HK-2 (cell line): ENCODE data around the gene CLCN4.

Experiments
- DNase-seq: peaks from one replicate; pipeline ENCODE4 v3.0.0-alpha.2; 2018; ENCODE audit not compliant: unreplicated experiment

CLCN4 gene

GRCh38 chrX:10130354-10130753 is 26.4 kb upstream of the CLCN4 start:
- DNase-seq = no peak

GRCh38 chrX:10133980-10134676 is 22.6 kb upstream of the CLCN4 start:
- DNase-seq = no peak

- no peak for DNase-seq
These were observed 21.9 kb upstream of the CLCN4 start for GRCh38 chrX:10134921-10135320.

- DNase-seq = no peak
These were observed 21.0 kb upstream of the CLCN4 start for GRCh38 chrX:10135561-10136399.

- DNase-seq = no peak
These were observed 18.0 kb upstream of the CLCN4 start for GRCh38 chrX:10138726-10139125.

- DNase-seq = no peak
These were observed 16.5 kb upstream of the CLCN4 start for GRCh38 chrX:10140264-10140663.

- no peak for DNase-seq
These were observed 14.7 kb upstream of the CLCN4 start for GRCh38 chrX:10142041-10142599.

GRCh38 chrX:10143071-10143983 is 13.4 kb upstream of the CLCN4 start:
- DNase-seq = no peak

GRCh38 chrX:10146346-10146745 is 10.4 kb upstream of the CLCN4 start:
- DNase-seq = no peak

GRCh38 chrX:10152086-10152485 is 4.7 kb upstream of the CLCN4 start:
- DNase-seq = no peak

GRCh38 chrX:10155137-10155536 is 1.6 kb upstream of the CLCN4 start:
- no peak for DNase-seq

- no peak for DNase-seq
These were observed 212 bp downstream of the CLCN4 start for GRCh38 chrX:10157032-10157341.

- DNase-seq = no peak
These were observed 768 bp downstream of the CLCN4 start for GRCh38 chrX:10157543-10157942.

- no peak for DNase-seq
These were observed 1.7 kb downstream of the CLCN4 start for GRCh38 chrX:10158279-10159144.

- no peak for DNase-seq
These were observed 2.3 kb downstream of the CLCN4 start for GRCh38 chrX:10159145-10159468.

- DNase-seq = no peak
These were observed 3.4 kb downstream of the CLCN4 start for GRCh38 chrX:10160211-10160610.

- DNase-seq = no peak
These were observed 6.3 kb downstream of the CLCN4 start for GRCh38 chrX:10163031-10163430.

GRCh38 chrX:10164879-10165278 is 8.1 kb downstream of the CLCN4 start:
- no peak for DNase-seq

- no peak for DNase-seq
These were observed 8.9 kb downstream of the CLCN4 start for GRCh38 chrX:10165580-10166247.

GRCh38 chrX:10166248-10166716 is 9.5 kb downstream of the CLCN4 start:
- no peak for DNase-seq

GRCh38 chrX:10166731-10167151 is 10.0 kb downstream of the CLCN4 start:
- no peak for DNase-seq
